HL-60 (cell line): Measurements from ENCODE around the gene CRIP1.

ENCODE experiments used
- DNase-seq, 2 experiments: peaks; one replicate each; pipeline ENCODE4 v3.0.0-alpha.2; 2010 to 2020; ENCODE audit warnings: low read depth in 1 of 2, low spot score in 1 of 2
- H3K27ac ChIP-seq: fragments of 250-450 bp; sonication (Bioruptor Pico); replicated peaks from 2 replicates; pipeline ENCODE4 v1.5.1; 2020; ENCODE audit warnings: mild to moderate bottlenecking, moderate library complexity
- H3K27me3 ChIP-seq: fragments of 250-450 bp; sonication (Bioruptor Pico); 2 replicates; pipeline ENCODE4 v1.5.1; 2021; ENCODE audit warnings: mild to moderate bottlenecking, moderate library complexity; ENCODE audit not compliant: insufficient read depth, poor library complexity, severe bottlenecking
- H3K4me3 ChIP-seq: replicated peaks from 2 replicates; pipeline ENCODE4 v1.5.1; 2011; ENCODE audit warnings: mild to moderate bottlenecking, control low read depth, low read length; ENCODE audit not compliant: insufficient read depth
- CTCF ChIP-seq: IDR thresholded peaks from one replicate; pipeline ENCODE4 v1.5.1; 2011; ENCODE audit warnings: low read length, control low read depth, inconsistent platforms; ENCODE audit not compliant: insufficient read depth
- GABPA ChIP-seq: IDR thresholded peaks from 2 replicates; pipeline ENCODE4 v1.6.1; 2012; ENCODE audit warnings: low read depth
- POLR2AphosphoS5 ChIP-seq: IDR thresholded peaks from 2 replicates; pipeline ENCODE4 v1.6.1; 2012; ENCODE audit warnings: low read depth
- REST ChIP-seq: IDR thresholded peaks from 2 replicates; pipeline ENCODE4 v1.6.1; 2012; ENCODE audit warnings: low read depth; ENCODE audit not compliant: insufficient replicate concordance
- SPI1 ChIP-seq: IDR thresholded peaks from 2 replicates; pipeline ENCODE4 v1.6.1; 2012; ENCODE audit warnings: low read depth, mild to moderate bottlenecking, borderline replicate concordance

The CRIP1 gene

DNA sequence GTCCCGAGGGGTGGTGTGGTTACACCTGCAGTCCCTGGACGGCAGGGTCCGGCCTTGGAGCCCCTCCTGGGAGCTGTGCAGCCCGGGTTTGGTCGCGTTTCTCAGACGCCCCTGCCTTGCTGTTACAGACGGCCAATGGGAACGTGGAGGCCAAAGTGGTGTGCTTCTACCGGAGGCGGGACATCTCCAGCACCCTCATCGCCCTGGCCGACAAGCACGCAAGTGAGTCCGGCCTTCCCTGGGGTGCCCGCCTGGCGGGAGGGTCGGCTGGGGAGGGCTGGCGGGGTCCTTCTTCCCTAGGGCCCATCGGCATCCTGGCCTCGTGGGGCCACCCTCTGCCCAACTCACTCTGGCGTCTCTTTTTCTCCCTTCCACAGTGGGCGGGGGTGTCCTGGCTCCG is 41.4 kb upstream of the CRIP1 start:
- TF ChIP-seq CTCF (no peak), SPI1 (no peak), GABPA (no peak), POLR2AphosphoS5 (no peak), REST (no peak)
- no peak overlapping the region for H3K27ac ChIP-seq

GRCh38 chr14:105445901-105446845 is 40.5 kb upstream of the CRIP1 start:
- Histone ChIP-seq H3K27ac (no peak overlapping the region), H3K4me3 (no peak overlapping the region), H3K27me3 (no peaks in the 10 kb centered on the region)
- no peak for DNase-seq
- TF ChIP-seq GABPA (no peak), REST (no peak), SPI1 (no peak), POLR2AphosphoS5 (no peak), CTCF (no peak)

More for the DNA sequence above, 41.4 kb upstream of the CRIP1 start:
- no peak overlapping the region for H3K4me3 ChIP-seq
- no peaks in the 10 kb centered on the region for H3K27me3 ChIP-seq
- no peak for DNase-seq

DNA sequence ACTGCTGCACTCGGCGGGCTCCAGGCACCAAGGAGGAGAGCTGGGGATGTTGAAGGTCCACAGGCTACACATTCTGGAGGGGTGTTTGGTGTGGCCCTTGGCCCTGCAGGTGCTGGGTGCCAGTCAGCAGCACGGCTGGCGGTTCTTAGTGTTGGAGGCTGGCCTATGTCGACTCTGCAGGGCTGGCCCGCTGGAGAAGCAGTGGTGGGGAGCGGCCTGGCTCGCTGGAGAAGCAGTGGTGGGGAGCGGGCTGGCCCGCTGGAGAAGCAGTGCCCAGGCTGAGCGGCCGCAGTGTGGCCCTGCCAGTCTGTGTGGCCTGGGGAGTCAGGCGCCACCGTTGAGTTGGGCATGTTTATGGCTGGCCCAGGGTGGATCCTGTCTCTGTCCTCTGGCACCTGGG is 39.7 kb upstream of the CRIP1 start:
- Histone ChIP-seq H3K4me3 (no peak overlapping the region), H3K27me3 (no peaks in the 10 kb centered on the region), H3K27ac (no peak overlapping the region)
- DNase-seq, result no peak
- TF ChIP-seq POLR2AphosphoS5, result no peak

DNA sequence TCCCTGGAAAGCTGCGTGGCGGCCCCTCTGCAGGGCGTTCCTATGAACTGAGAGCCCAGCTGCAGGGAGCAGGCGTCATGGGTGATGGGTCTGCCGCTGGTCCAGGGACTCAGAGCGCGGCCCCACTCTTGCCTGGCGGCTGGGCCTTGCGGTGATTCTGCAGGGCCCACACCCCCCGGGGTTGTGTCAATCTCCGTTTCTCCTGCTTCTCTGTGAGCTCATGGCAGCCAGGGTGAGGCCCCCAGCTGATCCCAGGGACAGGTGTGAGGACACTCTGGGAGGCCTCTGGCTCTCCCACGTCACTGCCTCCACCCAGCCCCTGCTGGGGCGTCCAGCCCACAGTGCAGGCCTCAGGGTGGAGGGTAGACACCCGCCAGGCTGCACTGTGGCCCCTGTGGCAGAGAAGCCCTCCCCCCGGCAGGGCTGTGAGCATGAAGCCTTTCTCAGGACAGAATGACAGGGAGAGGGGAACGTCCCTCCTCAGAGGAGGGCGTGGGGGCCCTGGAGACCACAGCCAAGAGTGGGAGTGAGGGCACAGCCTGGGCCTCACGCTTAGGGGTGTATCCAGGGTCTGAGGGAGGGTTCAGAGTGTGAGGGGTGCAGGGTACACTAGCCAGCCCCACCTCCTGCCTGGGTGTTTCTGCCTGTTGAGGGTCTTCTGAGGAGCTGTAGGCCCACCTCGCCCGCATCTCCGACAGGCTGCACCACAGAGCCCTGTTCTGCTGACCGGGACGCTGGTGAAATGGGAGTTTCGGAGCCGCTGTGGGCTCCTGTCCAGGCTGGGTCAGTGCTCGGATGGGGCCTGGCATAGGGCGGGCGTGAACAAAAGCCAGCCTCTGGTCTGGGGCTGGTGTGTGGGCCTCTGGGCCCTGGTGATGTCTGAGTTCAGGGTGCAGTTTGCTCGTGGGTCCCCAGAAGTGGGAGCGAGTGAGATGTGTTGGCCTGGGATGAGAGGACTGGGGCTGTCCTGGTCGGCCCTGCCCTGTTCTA is 38.7 kb upstream of the CRIP1 start:
- H3K4me3 ChIP-seq, result no peak overlapping the region
- DNase-seq, result no peak
- no peaks in the 10 kb centered on the region for H3K27me3 ChIP-seq
- TF ChIP-seq SPI1 (no peak), CTCF (no peak), POLR2AphosphoS5 (no peak), REST (no peak), GABPA (no peak)
- no peak overlapping the region for H3K27ac ChIP-seq
